IMR-90 (cell line): ENCODE data around the gene ATP9B.

Experiments
- BHLHE40 ChIP-seq: fragments of 150-350 bp; IDR thresholded peaks from 2 replicates; pipeline ENCODE4 v1.6.1; 2016; ENCODE audit warnings: mild to moderate bottlenecking, low read depth, low read length
- CEBPB ChIP-seq: IDR thresholded peaks from 2 replicates; pipeline ENCODE4 v1.6.1; 2012; ENCODE audit warnings: low read depth, low read length, improper control_type of control experiment
- MAFK ChIP-seq: IDR thresholded peaks from 2 replicates; pipeline ENCODE4 v1.6.1; 2012; ENCODE audit warnings: low read depth, low read length, improper control_type of control experiment
- MAZ ChIP-seq: IDR thresholded peaks from 2 replicates; pipeline ENCODE4 v1.6.1; 2012; ENCODE audit warnings: low read depth, mild to moderate bottlenecking, low read length, improper control_type of control experiment, moderate library complexity, borderline replicate concordance
- MXI1 ChIP-seq: IDR thresholded peaks from 2 replicates; pipeline ENCODE4 v1.6.1; 2012; ENCODE audit warnings: low read depth, mild to moderate bottlenecking, low read length, moderate library complexity, borderline replicate concordance
- POLR2A ChIP-seq: IDR thresholded peaks from 2 replicates; pipeline ENCODE4 v1.6.1; 2012; ENCODE audit warnings: mild to moderate bottlenecking, low read depth, low read length
- RAD21 ChIP-seq: IDR thresholded peaks from 2 replicates; pipeline ENCODE4 v1.6.1; 2012; ENCODE audit warnings: low read length, improper control_type of control experiment
- SMC3 ChIP-seq: fragments of 150-350 bp; IDR thresholded peaks from 2 replicates; pipeline ENCODE4 v1.6.1; 2016; ENCODE audit warnings: low read depth, mild to moderate bottlenecking, antibody characterized with exemption, low read length, moderate library complexity
- TF ChIP-seq, protein P1 (sequence below): conservative IDR thresholded peaks from 2 replicates; pipeline ENCODE4 v1.5.1; 2012; ENCODE audit warnings: mild to moderate bottlenecking, low read depth, low read length, improper control_type of control experiment
- TF ChIP-seq, protein P2 (sequence below): fragments of 150-350 bp; IDR thresholded peaks from 2 replicates; pipeline ENCODE4 v1.6.1; 2016; ENCODE audit warnings: low read depth, mild to moderate bottlenecking, low read length, moderate library complexity, borderline replicate concordance

DNA sequence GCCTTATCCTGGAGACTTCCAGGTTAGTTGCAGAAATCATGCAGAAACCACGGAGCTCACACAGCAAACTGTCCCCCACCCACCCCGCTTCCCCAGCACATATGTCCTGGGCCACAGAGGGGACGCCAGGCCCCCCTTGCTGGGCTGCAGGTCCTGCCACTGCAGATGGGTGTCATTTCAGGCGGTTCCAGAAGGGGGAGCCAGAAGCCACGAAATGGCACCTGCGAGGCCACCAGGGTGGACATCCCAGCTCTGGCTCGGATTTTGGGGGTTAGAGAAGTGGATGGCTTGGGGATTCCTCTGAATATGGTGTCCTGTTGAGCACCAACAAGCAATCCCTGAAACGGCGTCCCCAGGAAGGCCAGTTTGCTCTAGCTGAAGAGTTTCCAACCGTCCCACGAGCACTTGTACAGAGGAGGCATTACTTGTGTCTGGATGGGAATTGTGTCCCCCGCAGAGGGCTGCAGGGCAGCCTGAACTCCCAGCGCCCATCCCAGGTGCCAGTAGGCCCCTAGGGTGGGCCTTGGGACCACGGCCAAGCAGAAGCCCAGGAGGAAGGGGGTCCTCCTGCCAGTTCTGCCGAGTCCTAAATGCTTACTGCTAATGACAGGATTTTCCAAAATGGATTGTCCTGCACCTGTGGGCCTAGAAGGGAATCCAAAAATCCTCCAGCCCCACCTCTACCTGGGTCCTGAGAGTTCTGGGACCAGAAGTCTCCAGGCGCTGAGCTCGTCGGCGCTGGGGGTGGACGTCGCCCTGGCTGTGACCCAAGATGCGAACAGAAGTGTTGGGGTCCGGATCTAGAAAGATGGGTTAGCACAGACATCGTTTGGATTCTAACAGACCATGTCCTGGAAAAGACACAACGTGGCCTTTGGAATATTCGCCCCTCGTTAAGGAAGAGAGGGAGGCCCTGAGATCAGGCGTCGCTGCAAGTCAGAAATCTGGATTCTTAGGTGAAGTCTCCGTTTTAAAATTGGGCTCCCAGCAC lies 311.9 kb downstream of the ATP9B start:
- TF ChIP-seq, protein P1, sequence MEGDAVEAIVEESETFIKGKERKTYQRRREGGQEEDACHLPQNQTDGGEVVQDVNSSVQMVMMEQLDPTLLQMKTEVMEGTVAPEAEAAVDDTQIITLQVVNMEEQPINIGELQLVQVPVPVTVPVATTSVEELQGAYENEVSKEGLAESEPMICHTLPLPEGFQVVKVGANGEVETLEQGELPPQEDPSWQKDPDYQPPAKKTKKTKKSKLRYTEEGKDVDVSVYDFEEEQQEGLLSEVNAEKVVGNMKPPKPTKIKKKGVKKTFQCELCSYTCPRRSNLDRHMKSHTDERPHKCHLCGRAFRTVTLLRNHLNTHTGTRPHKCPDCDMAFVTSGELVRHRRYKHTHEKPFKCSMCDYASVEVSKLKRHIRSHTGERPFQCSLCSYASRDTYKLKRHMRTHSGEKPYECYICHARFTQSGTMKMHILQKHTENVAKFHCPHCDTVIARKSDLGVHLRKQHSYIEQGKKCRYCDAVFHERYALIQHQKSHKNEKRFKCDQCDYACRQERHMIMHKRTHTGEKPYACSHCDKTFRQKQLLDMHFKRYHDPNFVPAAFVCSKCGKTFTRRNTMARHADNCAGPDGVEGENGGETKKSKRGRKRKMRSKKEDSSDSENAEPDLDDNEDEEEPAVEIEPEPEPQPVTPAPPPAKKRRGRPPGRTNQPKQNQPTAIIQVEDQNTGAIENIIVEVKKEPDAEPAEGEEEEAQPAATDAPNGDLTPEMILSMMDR = peak; percentile 81
- TF ChIP-seq, protein P2, sequence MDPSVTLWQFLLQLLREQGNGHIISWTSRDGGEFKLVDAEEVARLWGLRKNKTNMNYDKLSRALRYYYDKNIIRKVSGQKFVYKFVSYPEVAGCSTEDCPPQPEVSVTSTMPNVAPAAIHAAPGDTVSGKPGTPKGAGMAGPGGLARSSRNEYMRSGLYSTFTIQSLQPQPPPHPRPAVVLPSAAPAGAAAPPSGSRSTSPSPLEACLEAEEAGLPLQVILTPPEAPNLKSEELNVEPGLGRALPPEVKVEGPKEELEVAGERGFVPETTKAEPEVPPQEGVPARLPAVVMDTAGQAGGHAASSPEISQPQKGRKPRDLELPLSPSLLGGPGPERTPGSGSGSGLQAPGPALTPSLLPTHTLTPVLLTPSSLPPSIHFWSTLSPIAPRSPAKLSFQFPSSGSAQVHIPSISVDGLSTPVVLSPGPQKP = no peak
- TF ChIP-seq POLR2A (peak; percentile 45; the same call in 1 of the 2 replicates), MAFK (no peak), SMC3 (peak; percentile 93), RAD21 (peak; percentile 94), MXI1 (no peak), BHLHE40 (no peak), CEBPB (no peak), MAZ (no peak)
